ENCODE data around the gene RAF1. TPM values are rescaled to one million over a fixed set of nuclear protein-coding genes. Genes with fewer than 3 reads are reported as not detected.
A peak's percentile ranks its signal among the peaks of the same experiment; 100 is the strongest.

RAF1 gene
- total RNA-seq, 1 donor from 2014 or later = 123 TPM

DNA sequence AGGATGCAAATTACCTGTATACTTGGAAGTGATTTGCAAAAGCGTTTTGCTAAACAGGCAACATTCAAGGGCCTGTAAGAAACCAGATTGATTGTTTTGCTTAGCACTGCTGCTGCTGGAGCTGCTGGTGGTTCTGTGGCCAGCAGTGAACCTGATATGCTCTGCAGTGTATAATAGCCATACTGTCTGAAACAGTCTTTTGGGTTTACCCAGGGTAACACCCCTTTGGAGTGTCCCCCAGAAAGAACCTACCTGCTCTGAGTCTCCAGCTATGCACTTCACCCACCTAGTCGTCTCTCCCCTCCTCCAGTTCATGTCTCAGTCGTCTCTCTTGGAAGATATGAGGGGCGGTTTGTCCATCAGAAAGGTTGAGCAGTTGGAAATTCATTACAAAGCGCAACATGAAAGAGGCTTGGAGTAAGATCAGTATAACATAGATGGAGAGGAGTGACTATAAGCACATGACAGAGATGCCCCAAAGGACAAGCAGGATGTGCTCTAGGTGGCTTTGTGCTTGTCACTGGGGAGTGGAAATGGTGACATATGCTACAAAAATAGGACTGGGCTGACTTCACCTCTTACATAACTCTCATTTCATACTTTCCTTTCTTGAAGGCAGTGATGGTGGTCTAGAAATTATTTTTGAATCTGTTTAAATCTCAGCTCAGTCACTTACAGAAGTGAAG is 103.3 kb downstream of the RAF1 start:
- H3K9me3 Mint-ChIP-seq = no peaks in the 10 kb centered on the region
- no peak for DNase-seq (ENCODE audit: low read depth, low spot score)
- H3K27ac Mint-ChIP-seq (ENCODE audit: unreplicated experiment) = no peak overlapping the region
- H3K4me3 Mint-ChIP-seq = peak overlapping the region; percentile 34
- TF ChIP-seq CTCF (conservative IDR thresholded peaks at IDR 0.05) = no peak
- H3K27me3 Mint-ChIP-seq (ENCODE audit: low read depth) = no peaks in the 10 kb centered on the region
- no peaks in the 10 kb centered on the region for H3K36me3 Mint-ChIP-seq (ENCODE audit: low read depth)
- H3K4me1 Mint-ChIP-seq = peaks cover 65% of the 10 kb centered on the region

- no peak for TF ChIP-seq CTCF (conservative IDR thresholded peaks at IDR 0.05)
- DNase-seq (ENCODE audit: low read depth, low spot score) = no peak
- Mint-ChIP-seq H3K4me1 (peaks cover 57% of the 10 kb centered on the region), H3K36me3 (ENCODE audit: low read depth) (no peaks in the 10 kb centered on the region), H3K4me3 (peak overlapping the region; percentile 89), H3K9me3 (no peaks in the 10 kb centered on the region), H3K27ac (ENCODE audit: unreplicated experiment) (no peak overlapping the region), H3K27me3 (ENCODE audit: low read depth) (peaks cover 3% of the 10 kb centered on the region)
Observed at GRCh38 chr3:12559520-12559919, 104.4 kb downstream of the RAF1 start.

- no peaks in the 10 kb centered on the region for H3K9me3 Mint-ChIP-seq
- TF ChIP-seq CTCF (conservative IDR thresholded peaks at IDR 0.05) = no peak
- peaks cover 56% of the 10 kb centered on the region for H3K4me1 Mint-ChIP-seq
- no peak for DNase-seq (ENCODE audit: low read depth, low spot score)
- peak overlapping the region; percentile 89 for H3K4me3 Mint-ChIP-seq
- H3K27me3 Mint-ChIP-seq (ENCODE audit: low read depth) = peaks cover 9% of the 10 kb centered on the region
- no peaks in the 10 kb centered on the region for H3K36me3 Mint-ChIP-seq (ENCODE audit: low read depth)
- H3K27ac Mint-ChIP-seq (ENCODE audit: unreplicated experiment) = no peak overlapping the region
Observed at GRCh38 chr3:12558706-12559105, 105.2 kb downstream of the RAF1 start.

GRCh38 chr3:12557473-12558100 is 106.3 kb downstream of the RAF1 start:
- peaks cover 48% of the 10 kb centered on the region for H3K4me1 Mint-ChIP-seq
- TF ChIP-seq CTCF (conservative IDR thresholded peaks at IDR 0.05) = no peak
- H3K36me3 Mint-ChIP-seq (ENCODE audit: low read depth) = no peaks in the 10 kb centered on the region
- H3K9me3 Mint-ChIP-seq = no peaks in the 10 kb centered on the region
- peaks cover 17% of the 10 kb centered on the region for H3K27me3 Mint-ChIP-seq (ENCODE audit: low read depth)
- no peak for DNase-seq (ENCODE audit: low read depth, low spot score)
- peak overlapping the region; percentile 89 for H3K4me3 Mint-ChIP-seq
- peak overlapping the region; percentile 79 for H3K27ac Mint-ChIP-seq (ENCODE audit: unreplicated experiment)

DNA sequence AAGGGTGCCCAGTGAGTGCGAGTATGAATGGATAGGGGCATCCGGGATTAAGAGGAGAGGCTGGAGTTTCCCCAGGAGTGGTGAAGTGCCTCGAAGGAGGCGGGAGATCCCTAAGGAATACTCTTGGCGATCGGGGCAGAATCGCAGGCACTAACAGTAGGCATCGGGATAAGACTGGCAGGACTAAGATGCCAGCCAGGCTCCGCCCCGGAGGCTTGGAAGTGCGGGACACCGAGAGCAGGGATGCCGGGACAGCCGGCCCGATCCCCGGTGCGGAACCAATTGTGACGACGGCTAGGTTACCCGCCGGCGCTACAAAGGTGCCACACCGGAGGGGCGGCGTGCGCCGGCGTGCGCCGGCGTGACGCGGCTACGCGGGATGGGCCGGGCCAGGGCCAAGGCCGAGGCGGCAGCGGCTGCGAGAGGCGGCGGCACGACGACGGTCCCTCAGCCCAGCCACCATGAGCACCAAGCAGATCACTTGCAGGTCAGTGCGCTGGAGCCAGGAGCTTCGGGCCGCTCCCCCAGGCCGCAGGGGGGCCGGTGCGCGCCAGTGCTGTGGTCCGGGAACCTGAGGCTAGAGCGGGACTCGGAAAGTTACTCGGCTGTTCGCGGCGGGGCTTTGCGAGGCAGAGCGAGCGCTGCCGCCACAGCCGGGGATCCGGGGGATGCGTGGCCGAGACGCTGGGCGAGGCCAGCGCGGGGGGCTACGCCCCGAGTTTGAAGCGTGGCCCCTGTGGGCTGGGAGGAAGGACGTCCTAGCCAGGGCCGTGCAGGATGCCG is 107.0 kb downstream of the RAF1 start, which contains the start of gene MKRN2:
Gene MKRN2 (plus strand): TSS at position 398 of the 783 bp plus-strand sequence. CDS start 64 bp downstream, at position 462.
- DNase-seq (ENCODE audit: low read depth, low spot score) = peak; percentile 85
- no peaks in the 10 kb centered on the region for H3K36me3 Mint-ChIP-seq (ENCODE audit: low read depth)
- H3K4me3 Mint-ChIP-seq = peak within 1 kb of the TSS; percentile 89
- no peaks in the 10 kb centered on the region for H3K9me3 Mint-ChIP-seq
- peaks cover 41% of the 10 kb centered on the region for H3K4me1 Mint-ChIP-seq
- H3K27me3 Mint-ChIP-seq (ENCODE audit: low read depth) = peaks cover 17% of the 10 kb centered on the region
- H3K27ac Mint-ChIP-seq (ENCODE audit: unreplicated experiment) = peak within 1 kb of the TSS; percentile 88
- TF ChIP-seq CTCF (conservative IDR thresholded peaks at IDR 0.05) = no peak

All from neural crest cell (in vitro differentiated cells).